GM10248 (cell line): Measurements from ENCODE around the gene POLR3A.

ENCODE experiments used
- CTCF ChIA-PET: fragments of 300-600 bp; sonication (Branson Sonifier 250); formaldehyde crosslinking; extraction: SDS; loops from one replicate; lab custom pipeline; 2021; ENCODE audit warnings: antibody characterized with exemption; lab: Yijun Ruan, JAX
- POLR2A ChIA-PET: fragments of 350-650 bp; sonication (Branson Sonifier 250); formaldehyde crosslinking; extraction: SDS; loops from one replicate; lab custom pipeline; 2020; ENCODE audit warnings: antibody characterized with exemption; lab: Yijun Ruan, JAX
- DNase-seq: peaks from one replicate; pipeline ENCODE4 v3.0.0; 2012; ENCODE audit errors: extremely low spot score
- TF ChIP-seq, protein P1 (sequence below): IDR thresholded peaks from 2 replicates; pipeline ENCODE4 v1.5.1; 2012; ENCODE audit warnings: mild to moderate bottlenecking, low read depth; ENCODE audit errors: extremely low read depth, missing control alignments, control extremely low read depth

Gene POLR3A

GRCh38 chr10:77943121-77943901 lies 86.0 kb downstream of the POLR3A start:
- TF ChIP-seq, protein P1, sequence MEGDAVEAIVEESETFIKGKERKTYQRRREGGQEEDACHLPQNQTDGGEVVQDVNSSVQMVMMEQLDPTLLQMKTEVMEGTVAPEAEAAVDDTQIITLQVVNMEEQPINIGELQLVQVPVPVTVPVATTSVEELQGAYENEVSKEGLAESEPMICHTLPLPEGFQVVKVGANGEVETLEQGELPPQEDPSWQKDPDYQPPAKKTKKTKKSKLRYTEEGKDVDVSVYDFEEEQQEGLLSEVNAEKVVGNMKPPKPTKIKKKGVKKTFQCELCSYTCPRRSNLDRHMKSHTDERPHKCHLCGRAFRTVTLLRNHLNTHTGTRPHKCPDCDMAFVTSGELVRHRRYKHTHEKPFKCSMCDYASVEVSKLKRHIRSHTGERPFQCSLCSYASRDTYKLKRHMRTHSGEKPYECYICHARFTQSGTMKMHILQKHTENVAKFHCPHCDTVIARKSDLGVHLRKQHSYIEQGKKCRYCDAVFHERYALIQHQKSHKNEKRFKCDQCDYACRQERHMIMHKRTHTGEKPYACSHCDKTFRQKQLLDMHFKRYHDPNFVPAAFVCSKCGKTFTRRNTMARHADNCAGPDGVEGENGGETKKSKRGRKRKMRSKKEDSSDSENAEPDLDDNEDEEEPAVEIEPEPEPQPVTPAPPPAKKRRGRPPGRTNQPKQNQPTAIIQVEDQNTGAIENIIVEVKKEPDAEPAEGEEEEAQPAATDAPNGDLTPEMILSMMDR = no peak
- no peak for DNase-seq
- CTCF ChIA-PET = interaction anchor here (0.9 kb wide), 1 partner anchor 10 kb away, joined by 3 read pairs; no protein-coding TSS in a partner anchor
- POLR2A ChIA-PET = no interaction called here

GRCh38 chr10:77941790-77942189 lies 87.5 kb downstream of the POLR3A start:
- ChIA-PET POLR2A (interaction anchor here (0.6 kb wide), 1 partner anchor 142 kb away, joined by 6 read pairs; no protein-coding TSS in a partner anchor), CTCF (no interaction called here)
- DNase-seq = no peak
- TF ChIP-seq, protein P1 = no peak

- POLR2A ChIA-PET = no interaction called here
- CTCF ChIA-PET = no interaction called here
- TF ChIP-seq, protein P1 = no peak
- no peak for DNase-seq
Measured at GRCh38 chr10:77940627-77941026, 88.7 kb downstream of the POLR3A start.

- TF ChIP-seq, protein P1 = no peak
- CTCF ChIA-PET = no interaction called here
- no peak for DNase-seq
- POLR2A ChIA-PET = no interaction called here
Measured at GRCh38 chr10:77940225-77940624, 89.1 kb downstream of the POLR3A start.

DNA sequence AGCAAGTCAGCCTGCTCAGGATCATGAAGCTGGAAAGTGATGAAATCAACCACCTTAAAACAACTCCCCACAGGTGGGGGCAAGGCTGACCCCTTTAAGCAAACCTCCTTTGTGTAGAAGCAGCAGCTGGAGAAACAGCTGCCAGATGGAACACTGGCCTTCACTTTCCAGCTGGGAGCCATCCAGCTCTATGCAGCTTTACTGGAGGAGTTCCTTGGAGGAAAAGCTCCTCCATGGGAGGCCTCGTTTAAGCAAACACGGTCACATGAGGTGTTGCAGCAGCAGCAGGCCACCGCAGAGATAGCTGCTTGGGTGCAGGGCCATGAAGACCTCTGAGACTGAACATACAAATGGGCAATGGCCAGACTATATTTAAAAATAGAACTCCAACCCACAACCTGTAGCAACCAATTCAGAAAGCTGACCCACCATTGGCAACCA lies 89.7 kb downstream of the POLR3A start:
- TF ChIP-seq, protein P1 = no peak
- POLR2A ChIA-PET = no interaction called here
- CTCF ChIA-PET = no interaction called here
- no peak for DNase-seq

DNA sequence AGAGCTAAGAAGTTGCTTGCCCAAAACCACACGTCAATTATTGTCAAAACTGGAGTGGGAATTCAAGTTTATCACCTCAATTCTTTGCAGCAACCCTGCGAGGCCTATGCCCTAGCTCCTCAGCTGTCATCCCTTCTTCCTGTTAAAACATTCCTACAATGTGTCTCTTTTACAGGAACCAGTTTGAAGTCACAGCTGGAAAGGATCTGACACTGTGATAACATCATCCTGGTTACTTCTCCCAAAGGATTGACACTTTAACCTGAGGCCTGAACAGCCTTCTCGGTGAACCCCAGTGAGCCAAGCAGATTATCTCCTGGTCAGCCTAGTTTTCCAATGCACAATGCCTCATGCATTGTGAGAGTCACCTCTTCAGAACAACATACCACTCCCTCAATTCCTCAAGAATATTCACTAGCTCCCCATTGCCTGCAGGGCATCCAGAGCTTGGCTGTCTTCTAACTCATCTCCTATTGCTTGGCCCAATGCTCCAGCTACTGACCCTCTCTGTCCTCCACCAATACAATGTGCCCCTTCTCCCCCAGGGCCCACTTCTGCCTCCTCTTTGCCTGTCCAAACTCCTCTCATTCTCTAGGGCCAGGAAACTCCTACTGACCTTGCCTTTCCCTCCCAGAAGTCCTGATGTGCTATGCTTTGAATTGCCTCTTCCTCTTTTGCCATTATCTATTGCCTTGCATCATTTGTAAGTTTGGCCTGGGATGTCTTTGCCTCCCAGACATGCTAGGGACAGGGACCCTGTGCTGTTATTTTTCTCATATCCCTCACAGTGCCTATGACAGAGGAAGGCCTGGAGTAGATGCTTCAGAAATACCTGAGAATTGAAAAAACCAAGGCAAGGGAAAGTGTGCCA lies 92.4 kb downstream of the POLR3A start:
- no peak for DNase-seq
- CTCF ChIA-PET = interaction anchor here (1.6 kb wide), 1 partner anchor 16 kb away, joined by 4 read pairs; no protein-coding TSS in a partner anchor
- POLR2A ChIA-PET = no interaction called here
- TF ChIP-seq, protein P1 = no peak
